ENCODE measurements around the gene GULP1.
"Not testable (repeated sequence)": the region's sequence is repeated elsewhere in the genome, so short reads cannot be mapped to it uniquely, and the experiment has no call there.

Gene GULP1

GRCh38 chr2:188291617-188292347 is at the start of gene GULP1:
Gene GULP1 (plus strand): TSS chr2:188291874. CDS start chr2:188477703, 185,829 bp downstream.
- peak in 1 of 2 experiments; percentile 74 for DNase-seq

DNA sequence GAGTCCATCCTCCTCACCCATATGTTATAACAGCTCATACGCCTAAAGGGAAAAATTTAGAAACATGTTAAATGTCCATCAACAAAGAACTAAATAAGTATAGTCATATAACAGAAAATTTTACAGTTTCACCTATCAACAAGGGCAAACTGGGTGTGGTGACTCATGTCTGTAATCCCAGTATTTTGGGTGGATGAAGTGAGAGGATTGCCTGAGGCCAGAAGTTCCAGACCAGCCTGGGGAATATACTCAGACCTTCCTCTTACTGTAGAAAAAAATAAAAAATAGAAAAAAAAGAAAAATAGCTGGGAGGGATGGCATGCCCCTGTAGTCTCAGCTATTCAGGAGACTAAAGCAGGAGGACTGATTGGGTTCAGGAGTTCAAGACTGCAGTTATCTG is 48.3 kb upstream of the GULP1 start:
- no peak for DNase-seq

DNA sequence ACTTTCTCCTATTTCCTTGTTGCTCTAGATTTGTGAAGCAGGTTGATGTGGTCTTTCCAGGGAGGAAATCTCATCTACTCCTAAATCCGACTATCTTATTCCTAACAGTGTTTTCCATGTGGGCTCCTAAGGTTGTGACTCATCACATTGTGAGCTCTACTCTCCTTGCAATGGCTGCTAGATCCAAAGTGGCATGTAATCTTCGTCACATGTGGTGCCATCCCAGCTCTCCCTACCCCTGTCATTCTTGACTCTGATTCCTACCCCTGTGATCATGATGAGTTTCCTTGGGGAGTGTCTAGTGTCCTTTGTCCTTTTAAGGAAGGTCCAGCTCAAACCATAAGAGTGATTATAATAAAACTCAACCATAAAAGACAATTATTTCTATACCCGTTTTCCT is 47.3 kb upstream of the GULP1 start:
- DNase-seq = no peak

DNA sequence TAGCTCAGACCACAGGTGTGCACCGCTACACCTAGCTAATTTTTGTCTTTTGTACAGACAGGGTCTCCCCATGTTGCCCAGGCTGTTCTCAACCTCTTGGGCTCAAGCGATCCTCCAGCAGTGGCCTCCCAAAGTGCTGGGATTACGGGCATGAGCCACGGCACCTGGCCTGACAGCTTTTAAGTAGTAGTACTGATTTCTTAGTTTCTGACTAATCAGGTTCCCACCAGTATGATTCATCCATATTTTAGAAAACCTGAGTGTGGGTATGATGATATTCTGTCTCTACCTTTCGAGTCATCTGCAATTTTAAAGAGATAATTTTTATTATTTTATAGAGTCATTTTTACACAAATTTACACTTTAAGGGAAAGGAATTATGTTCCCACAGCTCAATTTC is 46.4 kb upstream of the GULP1 start:
- no peak for DNase-seq

DNA sequence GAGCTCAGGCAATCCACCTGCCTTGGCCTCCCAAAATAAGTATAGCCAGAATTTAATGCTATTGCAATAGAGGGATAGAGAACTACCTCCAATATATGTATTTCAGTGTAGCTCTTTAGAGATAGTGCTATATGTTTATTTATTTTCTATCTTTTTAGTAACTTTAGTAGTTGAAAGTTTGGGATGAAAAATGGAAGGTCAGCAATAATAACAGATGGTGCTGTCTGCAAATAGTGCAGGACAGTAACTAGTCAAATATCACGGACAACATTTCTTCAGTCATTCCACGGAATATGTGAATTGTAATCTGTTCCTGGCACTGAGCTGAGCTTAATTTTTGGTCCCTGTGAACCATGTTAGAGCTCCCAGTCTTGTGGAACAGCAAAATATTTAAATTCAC is 43.2 kb upstream of the GULP1 start:
- no peak for DNase-seq

- DNase-seq = no peak
Measured at GRCh38 chr2:188251034-188251433, 40.6 kb upstream of the GULP1 start.

- DNase-seq = no peak
Measured at GRCh38 chr2:188256420-188256819, 35.3 kb upstream of the GULP1 start.

GRCh38 chr2:188265315-188265714 is 26.4 kb upstream of the GULP1 start:
- DNase-seq = no peak

DNA sequence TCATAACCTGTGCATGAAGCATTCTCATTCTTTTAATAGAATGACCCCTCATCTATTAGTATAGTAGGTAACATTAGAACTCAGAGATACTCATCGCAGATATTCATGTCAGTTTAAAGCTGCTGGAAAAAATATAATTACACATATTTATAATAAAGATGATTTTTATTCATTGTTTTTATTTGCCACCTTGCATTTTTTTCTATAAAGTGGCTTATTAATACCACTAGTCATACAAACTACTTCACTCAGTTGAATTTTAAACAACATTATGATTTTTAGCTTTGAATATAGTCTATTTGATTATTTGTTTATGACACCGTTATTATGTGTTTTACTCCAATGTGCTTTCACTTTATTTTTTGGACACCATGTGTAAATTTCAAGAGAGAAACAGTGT is 23.9 kb upstream of the GULP1 start:
- DNase-seq = no peak

GRCh38 chr2:188269004-188269403 is 22.7 kb upstream of the GULP1 start:
- no peak for DNase-seq

GRCh38 chr2:188272121-188272520 is 19.6 kb upstream of the GULP1 start:
- DNase-seq = no peak

GRCh38 chr2:188274274-188274673 is 17.4 kb upstream of the GULP1 start:
- DNase-seq = no peak

DNA sequence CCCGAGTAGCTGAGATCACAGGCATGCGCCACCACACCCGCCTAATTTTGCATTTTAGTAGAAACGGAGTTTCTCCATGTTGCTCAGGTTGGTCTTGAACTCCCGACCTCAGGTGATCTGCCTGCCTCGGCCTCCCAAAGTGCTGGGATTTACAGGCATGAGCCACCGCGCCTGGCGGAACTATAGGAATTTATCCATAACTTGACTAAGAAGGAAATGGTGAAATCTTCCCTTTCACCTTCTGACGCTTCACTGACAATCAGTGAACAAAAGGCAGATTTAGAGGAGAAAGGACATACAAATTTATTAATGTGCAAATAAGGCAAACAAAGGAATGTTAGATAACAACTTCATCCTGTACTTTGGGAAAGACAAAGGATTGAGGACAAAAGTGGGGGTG is 15.4 kb upstream of the GULP1 start:
- no peak for DNase-seq

DNA sequence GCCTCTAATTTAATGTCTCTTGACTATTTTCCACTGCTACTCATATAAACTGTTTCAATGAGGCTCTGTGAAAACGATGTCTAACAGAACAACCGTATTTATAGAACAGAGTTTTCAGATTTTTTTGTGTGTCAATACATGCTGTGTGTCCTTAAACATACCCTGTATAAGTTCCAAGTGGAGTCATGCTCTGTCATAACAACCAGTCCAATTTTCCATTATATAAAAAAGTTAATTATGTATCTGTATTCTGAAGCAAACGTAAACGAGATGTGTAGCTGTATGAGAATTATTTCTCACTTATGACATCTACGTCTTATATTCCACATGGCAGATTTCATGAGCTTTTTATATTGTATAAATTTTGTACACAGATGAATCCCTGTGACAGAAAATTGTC is 13.9 kb upstream of the GULP1 start:
- no peak for DNase-seq

GRCh38 chr2:188278388-188279092 is 13.1 kb upstream of the GULP1 start:
- DNase-seq = no peak

GRCh38 chr2:188279093-188279445 is 12.6 kb upstream of the GULP1 start:
- DNase-seq = no peak

DNA sequence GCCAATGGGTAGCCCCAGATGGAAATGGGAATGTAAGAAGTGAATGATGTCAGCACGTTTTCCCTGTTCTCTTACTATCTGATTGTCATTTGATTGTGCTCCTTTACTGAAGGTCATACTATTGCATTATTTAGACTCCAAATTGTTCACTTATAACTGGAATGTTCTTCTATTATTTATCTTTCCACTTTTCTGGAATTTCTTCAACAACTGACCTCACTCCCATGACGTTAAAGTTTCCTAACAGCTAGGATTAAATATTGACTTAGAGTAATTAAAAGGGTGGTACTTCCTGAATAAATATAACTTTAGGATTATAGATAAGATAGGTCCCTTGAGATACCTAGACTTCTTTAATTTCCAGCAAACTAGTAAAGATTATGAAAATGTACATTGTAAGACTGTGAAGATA is 10.9 kb upstream of the GULP1 start:
- DNase-seq = no peak

DNA sequence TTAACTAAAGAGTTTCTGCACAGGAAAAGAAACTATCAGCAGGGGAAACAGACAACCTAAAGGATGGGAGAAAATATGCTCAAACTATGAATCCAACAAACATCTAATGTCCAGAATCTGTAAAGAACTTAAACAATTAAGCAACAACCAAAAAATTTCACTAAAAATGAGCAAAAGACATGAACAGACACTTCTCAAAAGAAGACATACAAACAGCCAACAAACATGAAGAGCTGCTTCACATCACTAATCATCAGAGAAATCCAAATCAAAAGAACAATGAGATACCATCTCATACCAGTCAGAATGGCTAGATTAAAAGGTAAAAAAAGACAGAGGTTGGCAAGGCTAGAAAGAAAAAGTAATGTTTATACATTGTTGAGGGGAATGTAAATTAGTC is 8.8 kb upstream of the GULP1 start:
- DNase-seq = no peak

GRCh38 chr2:188284251-188284650 is 7.4 kb upstream of the GULP1 start:
- DNase-seq = not testable (repeated sequence)

DNA sequence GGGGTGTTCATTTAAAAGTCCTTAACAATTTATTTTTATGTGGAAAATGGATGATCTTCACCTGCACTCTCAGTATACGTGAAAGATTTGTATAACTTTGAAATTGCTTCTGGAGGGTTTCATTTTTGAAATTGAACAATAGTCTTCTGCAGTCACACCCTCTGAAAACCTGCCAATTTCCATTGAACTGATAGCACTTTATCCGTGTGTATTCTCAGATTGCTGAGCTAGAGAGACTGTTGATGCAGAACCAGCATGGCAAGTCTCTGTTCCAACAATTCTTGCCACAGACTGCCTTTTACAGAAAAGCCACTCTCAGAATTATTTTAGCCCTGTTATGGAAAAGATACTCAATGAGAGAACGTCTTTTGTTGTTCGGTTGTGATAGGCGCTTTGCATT is 6.6 kb upstream of the GULP1 start:
- no peak for DNase-seq

- DNase-seq = no peak
Measured at GRCh38 chr2:188285774-188286173, 5.9 kb upstream of the GULP1 start.

DNA sequence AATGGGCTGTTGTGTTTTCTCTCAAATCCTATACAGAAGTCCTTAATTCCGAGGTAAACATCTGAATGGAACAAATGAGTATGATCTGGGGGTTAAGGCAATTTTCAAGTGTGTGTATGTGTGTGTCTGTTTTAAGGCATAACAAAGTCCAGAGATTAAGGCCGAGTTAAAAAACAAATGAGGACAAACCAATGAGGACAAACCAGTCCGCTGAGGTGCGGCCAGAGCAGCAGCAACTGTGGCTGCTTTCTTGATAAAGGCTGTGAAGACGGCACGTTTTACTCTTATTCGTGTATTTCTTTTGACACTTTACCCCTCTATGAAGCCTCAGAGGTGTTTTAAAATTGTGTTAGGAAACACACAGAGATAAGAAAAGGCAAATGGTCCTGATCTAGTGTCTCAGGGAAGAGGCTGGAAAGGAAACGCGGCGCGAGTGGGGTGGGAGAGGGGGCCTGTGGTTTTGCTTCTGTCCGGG is 495 bp upstream of the GULP1 start:
- DNase-seq = peak in 1 of 2 experiments; percentile 55

DNA sequence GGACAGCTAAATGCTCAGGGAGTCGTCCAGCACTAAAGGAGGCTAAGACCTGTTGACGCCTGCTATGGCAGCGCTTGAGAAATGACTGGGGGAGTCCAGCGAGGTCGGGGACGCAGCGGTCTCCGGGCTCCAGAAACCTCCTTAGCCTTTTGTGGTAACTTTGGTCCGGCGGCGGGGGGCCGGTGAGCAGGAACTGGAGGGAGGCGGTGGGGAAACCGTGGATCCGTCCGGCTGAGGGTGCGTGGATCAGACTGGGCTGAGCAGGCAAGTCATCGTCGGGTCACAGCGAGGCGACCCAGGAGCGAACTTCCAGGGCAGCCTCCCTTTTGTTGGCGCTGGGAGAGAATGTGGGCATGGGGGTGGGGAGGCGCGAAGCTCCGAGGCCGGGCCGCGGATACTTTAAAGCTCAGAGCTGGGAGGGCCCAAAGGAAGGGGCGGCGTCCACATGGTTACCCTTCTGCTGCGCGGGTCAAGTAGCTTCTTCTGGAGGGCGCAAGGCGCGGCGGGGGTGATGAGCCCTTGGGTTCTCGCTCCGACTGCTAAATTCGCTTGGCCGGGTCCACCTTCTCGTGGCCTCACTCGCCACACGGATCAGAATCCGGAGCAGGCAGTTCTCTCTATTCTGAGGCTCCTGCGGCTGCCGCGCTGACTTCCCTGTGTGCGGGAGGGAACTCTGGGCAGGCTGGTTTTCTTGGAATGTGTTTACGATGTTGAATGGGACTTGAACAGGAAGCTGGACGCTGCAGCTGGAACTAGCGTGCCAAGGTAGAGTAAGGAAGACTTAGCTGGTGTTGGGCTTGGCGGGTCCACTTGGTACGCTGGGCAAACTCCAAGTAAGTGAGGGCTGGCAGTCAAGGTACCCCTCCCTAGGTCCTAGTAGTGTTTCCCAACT is 920 bp downstream of the GULP1 start:
- peak; percentile 85 to 92 for DNase-seq
